CD4-positive, alpha-beta T cell (primary cell): ENCODE measurements around the gene WDR55. TPM values are rescaled to one million over a fixed set of nuclear protein-coding genes. Genes with fewer than 3 reads are reported as not detected.

Source experiments
- ATAC-seq: fragments of 200-7000 bp; cut with Tn5 transposase; one replicate; pipeline ENCODE4 v1.10.0; 2022; ENCODE audit warnings: mild to moderate bottlenecking; ENCODE audit not compliant: poor library complexity
- CTCF ChIA-PET: fragments of 350-600 bp; sonication (Branson Sonifier 250); formaldehyde crosslinking; loops from one replicate; lab custom pipeline; 2021; ENCODE audit warnings: antibody characterized with exemption, inconsistent platforms; lab: Charles Lee
- POLR2A ChIA-PET: fragments of 350-600 bp; sonication (Branson Sonifier 250); formaldehyde crosslinking; loops from one replicate; lab custom pipeline; 2021; ENCODE audit warnings: antibody characterized with exemption, inconsistent platforms; lab: Charles Lee
- DNase-seq, 14 experiments: peaks; one replicate each; pipeline ENCODE4 v3.0.0-alpha.2; 2013 to 2020; ENCODE audit warnings: mixed read lengths in 2 of 14
- H3K27ac ChIP-seq, 2 donors: one replicate each; pipeline versions ENCODE4 v1.5.1 to v1.7.0; 2013; ENCODE audit warnings: low read length in 2 of 2, low read depth in 1 of 2, mild to moderate bottlenecking in 1 of 2
- H3K27me3 ChIP-seq, 2 experiments: 1 replicate in 1 of 2; 2 replicates in 1 of 2; pipeline versions ENCODE4 v1.6.1 to v1.7.0; 2013; ENCODE audit warnings: low read length in 2 of 2, control low read depth in 1 of 2, mild to moderate bottlenecking in 1 of 2, moderate library complexity in 1 of 2; ENCODE audit not compliant: insufficient read depth in 2 of 2, control insufficient read depth in 1 of 2
- H3K36me3 ChIP-seq: one replicate; pipeline ENCODE4 v1.6.1; 2013; ENCODE audit warnings: low read length, control low read depth; ENCODE audit not compliant: insufficient read depth
- H3K4me1 ChIP-seq: one replicate; pipeline ENCODE4 v1.6.1; 2013; ENCODE audit warnings: low read length, control low read depth; ENCODE audit not compliant: insufficient read depth
- H3K4me3 ChIP-seq: one replicate; pipeline ENCODE4 v1.5.1; 2013; ENCODE audit warnings: mild to moderate bottlenecking, low read length, moderate library complexity
- H3K9me3 ChIP-seq, 2 experiments: 1 replicate in 1 of 2; 2 replicates in 1 of 2; pipeline versions ENCODE4 v1.6.1 to v1.7.0; 2013; ENCODE audit warnings: low read length in 2 of 2, mild to moderate bottlenecking in 2 of 2, control low read depth in 1 of 2, moderate library complexity in 1 of 2; ENCODE audit not compliant: control insufficient read depth in 1 of 2, insufficient read depth in 1 of 2
- H3K27ac Mint-ChIP-seq: one replicate; pipeline ENCODE4 v1.8.0; 2020; ENCODE audit warnings: mixed read lengths
- H3K27me3 Mint-ChIP-seq: one replicate; pipeline ENCODE4 v1.8.0; 2021; ENCODE audit warnings: mixed read lengths
- H3K36me3 Mint-ChIP-seq: one replicate; pipeline ENCODE4 v1.8.0; 2021; ENCODE audit warnings: low read depth, mixed read lengths
- H3K4me1 Mint-ChIP-seq: one replicate; pipeline ENCODE4 v1.8.0; 2021; ENCODE audit warnings: low read depth, mixed read lengths
- H3K4me3 Mint-ChIP-seq: one replicate; pipeline ENCODE4 v1.8.0; 2020; ENCODE audit warnings: mild to moderate bottlenecking, mixed read lengths
- H3K9me3 Mint-ChIP-seq: one replicate; pipeline ENCODE4 v1.8.0; 2020; ENCODE audit warnings: mixed read lengths
- CTCF ChIP-seq: fragments of 200-600 bp; IDR thresholded peaks from one replicate; pipeline ENCODE4 v1.8.0; 2022; ENCODE audit warnings: antibody characterized with exemption, mild to moderate bottlenecking
- intact Hi-C, 2 experiments: fragments of 100-400 bp; cut with DNase I in 1 of 2; cut with micrococcal nuclease in 1 of 2; formaldehyde crosslinking; loops; one replicate each; pipeline versions ENCODE4 v1.15.1 to v1.9.0; 2023 to 2025; cut with DNase I, micrococcal nuclease
- total RNA-seq, 174 experiments: library from RNA in 2 of 174; stranded (reverse) in 2 of 174; gene quantifications; one replicate each; pipeline ENCODE4 v1.2.3 and lab custom pipeline; 2021 to 2026

WDR55 gene
- total RNA-seq, 2 experiments from 2014 or later: 40.1 to 42.9 TPM

GRCh38 chr5:140633021-140633471, 31.7 kb upstream of the WDR55 start, which contains the start of gene CD14:
CD14 (minus strand) TSS chr5:140633175; CDS start chr5:140633071, 104 bp downstream.
- DNase-seq (peak in 3 of 14 experiments; percentile 16 to 64 (median 59)), ATAC-seq (no peak)
- no peaks in the 10 kb centered on the region for H3K27me3 Mint-ChIP-seq
- H3K9me3 Mint-ChIP-seq: no peaks in the 10 kb centered on the region
- H3K36me3 ChIP-seq: no peaks in the 10 kb centered on the region
- H3K27ac Mint-ChIP-seq: peak within 1 kb of the TSS; percentile 79
- ChIA-PET CTCF (interaction anchor here (1.0 kb wide), 2 partner anchors 79 to 85 kb away, joined by 3 to 4 read pairs; partner anchors contain the start of gene EIF4EBP3), POLR2A (interaction anchor here (1.0 to 2.7 kb wide), 14 partner anchors 10 to 287 kb away, joined by 3 to 45 read pairs (median 4); partner anchors contain the start of genes ANKHD1, APBB3, EIF4EBP3 and HARS1)
- H3K4me3 Mint-ChIP-seq: peak within 1 kb of the TSS; percentile 91
- no peaks in the 10 kb centered on the region for H3K9me3 ChIP-seq
- no peak within 1 kb of the TSS for H3K27ac ChIP-seq
- intact Hi-C loops: loop anchor here in 1 of 2 experiments (2.0 to 10.0 kb wide), 2 partner anchors 260 to 528 kb away; no protein-coding TSS in a partner anchor
- TF ChIP-seq CTCF: no peak
- peaks cover 25% of the 10 kb centered on the region for H3K4me1 Mint-ChIP-seq
- no peaks in the 10 kb centered on the region for H3K27me3 ChIP-seq
- H3K4me3 ChIP-seq: peak within 1 kb of the TSS; percentile 72
- H3K36me3 Mint-ChIP-seq: no peaks in the 10 kb centered on the region
- peaks cover 23% of the 10 kb centered on the region for H3K4me1 ChIP-seq

DNA sequence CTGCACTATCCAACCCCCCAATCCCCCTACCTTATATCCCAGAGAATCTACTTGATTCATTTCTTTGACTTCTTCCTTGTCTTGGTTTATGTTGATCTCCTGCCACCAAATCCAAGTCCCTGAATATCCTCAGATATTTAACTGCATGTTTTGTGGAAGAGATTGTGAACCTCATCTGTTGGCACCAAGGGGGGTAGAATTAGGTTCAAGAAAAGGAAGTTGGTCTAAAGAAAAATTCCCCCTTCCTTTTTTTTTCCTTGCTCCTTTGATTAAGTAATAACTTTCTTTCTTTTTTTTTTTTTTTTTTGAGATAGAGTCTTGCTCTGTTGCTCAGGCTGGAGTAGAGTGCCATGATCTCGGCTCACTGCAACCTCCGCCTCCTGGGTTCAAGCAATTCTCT, 31.2 kb upstream of the WDR55 start:
- Mint-ChIP-seq H3K4me1 (peaks cover 29% of the 10 kb centered on the region), H3K36me3 (no peaks in the 10 kb centered on the region), H3K27me3 (no peaks in the 10 kb centered on the region), H3K9me3 (no peaks in the 10 kb centered on the region), H3K4me3 (peak overlapping the region; percentile 91), H3K27ac (peak overlapping the region; percentile 79)
- ATAC-seq (no peak), DNase-seq (no peak)
- Histone ChIP-seq H3K27me3 (no peaks in the 10 kb centered on the region), H3K9me3 (no peaks in the 10 kb centered on the region), H3K27ac (no peak overlapping the region), H3K4me3 (peak overlapping the region; percentile 72), H3K4me1 (peaks cover 26% of the 10 kb centered on the region), H3K36me3 (no peaks in the 10 kb centered on the region)
- TF ChIP-seq CTCF: no peak
- intact Hi-C loops: loop anchor here in 1 of 2 experiments (2.0 to 10.0 kb wide), 2 partner anchors 261 to 529 kb away; no protein-coding TSS in a partner anchor
- ChIA-PET CTCF (interaction anchor here (1.0 kb wide), 1 partner anchor 86 kb away, joined by 4 read pairs; the partner anchor contains the start of gene EIF4EBP3), POLR2A (interaction anchor here (1.1 to 2.7 kb wide), 10 partner anchors 11 to 86 kb away, joined by 4 to 45 read pairs (median 7); partner anchors contain the start of genes APBB3, EIF4EBP3, IK and NDUFA2)

DNA sequence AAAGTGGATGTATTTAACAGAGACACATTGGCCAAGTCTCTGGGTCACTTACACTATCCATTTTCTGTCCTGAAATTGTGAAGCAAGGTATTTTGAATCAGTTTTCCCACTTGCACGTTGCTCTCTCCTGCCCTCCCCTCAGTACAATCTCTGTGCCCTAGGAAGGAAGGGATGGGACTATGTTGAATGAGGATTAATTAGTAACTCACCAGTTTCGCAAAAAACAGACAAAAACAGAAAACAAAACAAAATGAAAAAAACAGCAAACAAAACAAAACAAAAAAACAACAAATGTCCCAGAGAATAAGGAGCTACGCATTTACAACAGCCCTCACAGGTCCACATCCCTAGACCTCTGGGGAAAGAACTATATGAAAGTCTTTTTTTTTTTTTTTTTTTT, 30.6 kb upstream of the WDR55 start:
- no peaks in the 10 kb centered on the region for H3K27me3 Mint-ChIP-seq

More for the DNA sequence above, 30.6 kb upstream of the WDR55 start:
- Mint-ChIP-seq H3K4me1 (peaks cover 35% of the 10 kb centered on the region), H3K36me3 (peaks cover 4% of the 10 kb centered on the region), H3K27ac (peak overlapping the region; percentile 26), H3K4me3 (peak overlapping the region; percentile 91), H3K9me3 (no peaks in the 10 kb centered on the region)
- DNase-seq (no peak), ATAC-seq (no peak)
- TF ChIP-seq CTCF: no peak
- H3K4me3 ChIP-seq: no peak overlapping the region
- ChIA-PET CTCF (interaction anchor here (0.9 to 3.1 kb wide), 2 partner anchors 33 to 87 kb away, joined by 3 to 18 read pairs; partner anchors contain the start of gene EIF4EBP3), POLR2A (interaction anchor here (1.2 to 2.6 kb wide), 3 partner anchors 77 to 232 kb away, joined by 4 to 19 read pairs (median 6); partner anchors contain the start of genes ANKHD1 and EIF4EBP3)
- no peaks in the 10 kb centered on the region for H3K36me3 ChIP-seq
- H3K27ac ChIP-seq: no peak overlapping the region
- intact Hi-C loops: loop anchor here in 1 of 2 experiments (10.0 kb wide), 1 partner anchor 529 kb away; no protein-coding TSS in a partner anchor
- H3K4me1 ChIP-seq: peaks cover 32% of the 10 kb centered on the region
- H3K27me3 ChIP-seq: no peaks in the 10 kb centered on the region
- H3K9me3 ChIP-seq: no peaks in the 10 kb centered on the region
